ENCODE measurements around the gene ATP2C1. TPM values are rescaled to one million over a fixed set of nuclear protein-coding genes. Genes with fewer than 3 reads are reported as not detected.

ATP2C1 gene
- total and polyA plus RNA-seq, 2 of the 4 experiments (the other 2 are of a cell fraction): 41.4 to 50.2 TPM

DNA sequence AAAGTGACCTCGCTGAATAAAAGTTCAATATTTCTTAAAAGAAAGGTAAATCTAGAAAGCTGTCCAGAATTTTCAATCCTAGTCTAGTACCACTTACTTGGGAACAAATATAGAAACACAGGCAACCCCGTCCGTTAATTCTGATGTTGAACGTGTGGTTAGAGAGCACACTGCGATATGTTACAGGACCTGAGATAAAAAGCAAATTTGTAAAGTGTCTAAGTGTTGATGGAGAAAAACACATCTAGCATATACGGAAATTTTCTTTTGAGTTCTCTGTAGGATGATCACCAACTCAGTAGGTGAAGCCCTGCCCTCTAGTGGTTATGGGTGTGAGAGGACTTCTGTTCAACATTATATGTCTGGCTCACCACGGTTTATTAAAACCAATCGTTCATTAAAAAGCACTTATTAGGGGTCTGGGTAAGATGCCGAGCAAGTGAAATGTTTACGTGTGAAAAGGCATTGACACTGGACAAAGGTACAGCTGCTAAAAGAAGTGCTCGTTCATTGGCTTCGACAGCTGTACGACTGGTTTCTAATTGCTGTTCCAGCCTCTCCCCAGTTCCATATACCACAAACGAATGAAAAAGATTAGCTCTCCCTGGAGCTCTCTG, 1.0 kb upstream of the ATP2C1 start:
- Histone ChIP-seq H3K36me3 (ENCODE audit: control insufficient read depth, insufficient read depth, low read length) (no peaks in the 10 kb centered on the region), H2BK120ac (ENCODE audit: low read depth, low read length) (peak overlapping the region; percentile 73; the same call in 1 of the 2 replicates), H4K8ac (ENCODE audit: low read depth in 2 of 2, low read length in 2 of 2) (peak overlapping the region; percentile 93 to 99), H2BK15ac (ENCODE audit: low read depth, low read length) (no peak overlapping the region), H3K4me2 (ENCODE audit: low read depth, low read length) (peak overlapping the region; percentile 97), H2BK5ac (ENCODE audit: low read depth, low read length, poor library complexity, severe bottlenecking) (peak overlapping the region; percentile 90), H2AK5ac (ENCODE audit: low read depth, low read length) (peak overlapping the region; percentile 22; the same call in 1 of the 2 replicates), H3K9me1 (ENCODE audit: insufficient read depth, low read length) (no peaks in the 10 kb centered on the region), H2BK20ac (ENCODE audit: low read depth, low read length) (no peak overlapping the region), H3K14ac (replicated peaks; ENCODE audit: low read depth, low read length) (peak overlapping the region; percentile 95), H3K79me1 (ENCODE audit: low read depth in 1 of 2, low read length in 2 of 2) (peaks cover 7 to 25% of the 10 kb centered on the region in 2 experiments; a peak in 3 of 4 replicates), H3K4me3 (ENCODE audit: insufficient read depth, low read depth, low read length) (peak overlapping the region; percentile 80), H3K9ac (ENCODE audit: low read depth, low read length) (peak overlapping the region; percentile 93), H3K23ac (ENCODE audit: low read depth, low read length) (peak overlapping the region; percentile 87), H2AFZ (replicated peaks; ENCODE audit: low read length, poor library complexity) (peak overlapping the region; percentile 99), H3K27ac (ENCODE audit: insufficient read depth, low read length) (peak overlapping the region; percentile 95), H2AK9ac (replicated peaks; ENCODE audit: low read depth, low read length, poor library complexity) (peak overlapping the region; percentile 90), H4K91ac (ENCODE audit: insufficient read depth, low read depth, low read length) (peak overlapping the region; percentile 88; the same call in 1 of the 2 replicates), H4K5ac (ENCODE audit: low read depth, low read length) (peak overlapping the region; percentile 81), H3K9me3 (ENCODE audit: control insufficient read depth, insufficient read depth, low read length) (no peaks in the 10 kb centered on the region), H3K27me3 (ENCODE audit: control insufficient read depth, insufficient read depth, low read length) (no peaks in the 10 kb centered on the region), H3K4ac (ENCODE audit: low read depth, low read length) (peak overlapping the region; percentile 92), H3K56ac (ENCODE audit: extremely low read depth, insufficient read depth, low read length) (peak overlapping the region; percentile 73), H3K4me1 (ENCODE audit: control insufficient read depth, insufficient read depth, low read length) (0 out of 2 replicates have a peak, but pooled peaks cover 1% of the 10 kb centered on the region), H4K20me1 (ENCODE audit: insufficient read depth, low read length) (peaks cover 14% of the 10 kb centered on the region), H3K18ac (ENCODE audit: low read depth, low read length) (peak overlapping the region; percentile 66; the same call in 1 of the 2 replicates)
- CTCF ChIA-PET: interaction anchor here (0.6 to 1.7 kb wide), 3 partner anchors 71 to 617 kb away, joined by 3 to 6 read pairs (median 4); no protein-coding TSS in a partner anchor
- BruUV-seq (replicated peaks): TSS peak; percentile 51
- DNase-seq (peak; percentile 79), ATAC-seq (ENCODE audit: low read depth) (peak; percentile 36)
- intact Hi-C loops (cut with micrococcal nuclease): loop anchor here (1.0 to 10.0 kb wide), 7 partner anchors 108 to 617 kb away; partner anchors contain the start of genes ASTE1, NEK11 and NUDT16
- POLR2A ChIA-PET (ENCODE audit: unreplicated experiment): no interaction called here
- dilution Hi-C loops (cut with HindIII; ENCODE audit: low sequenced_read_pairs, unreplicated experiment): no loop called here
- TF ChIP-seq ELK1 (IDR thresholded peaks at IDR 0.05; ENCODE audit: borderline replicate concordance, low read depth, low read length) (no peak), CTCF (conservative IDR thresholded peaks at IDR 0.05; ENCODE audit: low read depth, low read length) (peak; percentile 86), RAD21 (IDR thresholded peaks at IDR 0.05; ENCODE audit: low read length) (peak; percentile 65), SMC3 (IDR thresholded peaks at IDR 0.05; ENCODE audit: low read depth, low read length) (peak; percentile 60)
- TF ChIP-seq, protein P1, sequence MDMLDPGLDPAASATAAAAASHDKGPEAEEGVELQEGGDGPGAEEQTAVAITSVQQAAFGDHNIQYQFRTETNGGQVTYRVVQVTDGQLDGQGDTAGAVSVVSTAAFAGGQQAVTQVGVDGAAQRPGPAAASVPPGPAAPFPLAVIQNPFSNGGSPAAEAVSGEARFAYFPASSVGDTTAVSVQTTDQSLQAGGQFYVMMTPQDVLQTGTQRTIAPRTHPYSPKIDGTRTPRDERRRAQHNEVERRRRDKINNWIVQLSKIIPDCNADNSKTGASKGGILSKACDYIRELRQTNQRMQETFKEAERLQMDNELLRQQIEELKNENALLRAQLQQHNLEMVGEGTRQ (IDR thresholded peaks at IDR 0.05; ENCODE audit: low read depth, low read length): no peak
- in situ Hi-C loops (cut with MboI; ENCODE audit: low sequenced_read_pairs): loop anchor here (5.0 kb wide), 1 partner anchor 146 kb away; the partner anchor contains the start of gene PIK3R4
- WGBS, 2 experiments (ENCODE audit: extremely low coverage in 2 of 2, insufficient read length in 1 of 2): no CpG with 5 or more reads among the region's 14 CpGs

Data from IMR-90 (cell line).